ENCODE data around the gene DHDDS. TPM values are rescaled to one million over a fixed set of nuclear protein-coding genes. Genes with fewer than 3 reads are reported as not detected.

The DHDDS gene
- total RNA-seq, 4 donors from 2014 or later, result 67.1 to 146 (median 79.5) TPM

GRCh38 chr1:26410706-26411623, 21.2 kb upstream of the DHDDS start, which contains the start of gene LIN28A:
LIN28A (plus strand) TSS chr1:26410817; CDS start chr1:26410892, 75 bp downstream.
- TF ChIP-seq, protein P1, sequence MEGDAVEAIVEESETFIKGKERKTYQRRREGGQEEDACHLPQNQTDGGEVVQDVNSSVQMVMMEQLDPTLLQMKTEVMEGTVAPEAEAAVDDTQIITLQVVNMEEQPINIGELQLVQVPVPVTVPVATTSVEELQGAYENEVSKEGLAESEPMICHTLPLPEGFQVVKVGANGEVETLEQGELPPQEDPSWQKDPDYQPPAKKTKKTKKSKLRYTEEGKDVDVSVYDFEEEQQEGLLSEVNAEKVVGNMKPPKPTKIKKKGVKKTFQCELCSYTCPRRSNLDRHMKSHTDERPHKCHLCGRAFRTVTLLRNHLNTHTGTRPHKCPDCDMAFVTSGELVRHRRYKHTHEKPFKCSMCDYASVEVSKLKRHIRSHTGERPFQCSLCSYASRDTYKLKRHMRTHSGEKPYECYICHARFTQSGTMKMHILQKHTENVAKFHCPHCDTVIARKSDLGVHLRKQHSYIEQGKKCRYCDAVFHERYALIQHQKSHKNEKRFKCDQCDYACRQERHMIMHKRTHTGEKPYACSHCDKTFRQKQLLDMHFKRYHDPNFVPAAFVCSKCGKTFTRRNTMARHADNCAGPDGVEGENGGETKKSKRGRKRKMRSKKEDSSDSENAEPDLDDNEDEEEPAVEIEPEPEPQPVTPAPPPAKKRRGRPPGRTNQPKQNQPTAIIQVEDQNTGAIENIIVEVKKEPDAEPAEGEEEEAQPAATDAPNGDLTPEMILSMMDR (IDR thresholded peaks at IDR 0.05; ENCODE audit: low read depth), result no peak

GRCh38 chr1:26411624-26412074, 20.5 kb upstream of the DHDDS start:
- TF ChIP-seq, protein P1 (IDR thresholded peaks at IDR 0.05; ENCODE audit: low read depth), result no peak

DNA sequence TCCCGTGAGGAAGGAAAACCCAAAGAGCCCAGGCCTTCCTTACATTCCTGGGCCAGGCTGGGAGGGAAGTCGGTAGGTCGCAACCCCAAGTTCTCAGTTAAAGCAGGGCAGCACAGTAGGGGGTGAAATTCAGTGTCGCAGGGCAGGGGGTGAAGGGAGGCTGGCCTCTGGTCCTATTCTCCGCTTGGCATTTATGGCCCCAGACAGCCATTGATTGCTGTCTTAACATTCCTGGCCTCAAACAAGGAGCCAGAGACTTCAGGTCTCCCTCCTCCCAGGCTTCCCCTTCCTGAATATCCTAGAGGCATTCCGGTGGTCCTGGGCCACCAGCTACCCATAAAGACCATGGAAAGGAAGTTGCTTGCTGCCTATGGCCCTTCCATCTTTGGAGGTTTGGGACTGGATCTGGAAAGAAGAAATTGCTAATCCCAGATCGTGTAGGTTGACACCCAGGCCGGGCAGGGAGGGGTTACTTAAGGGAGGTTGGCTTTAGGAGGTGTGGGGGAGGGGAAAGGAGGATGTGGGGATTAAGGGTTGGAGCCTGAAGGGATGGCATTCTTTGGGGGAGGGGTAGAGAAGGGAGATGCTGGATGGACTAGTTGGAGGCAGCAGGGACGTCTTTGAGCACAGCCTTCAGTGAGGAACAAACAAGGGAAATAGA, 19.8 kb upstream of the DHDDS start:
- TF ChIP-seq, protein P1 (IDR thresholded peaks at IDR 0.05; ENCODE audit: low read depth), result no peak

GRCh38 chr1:26413031-26413430, 19.1 kb upstream of the DHDDS start:
- TF ChIP-seq, protein P1 (IDR thresholded peaks at IDR 0.05; ENCODE audit: low read depth), result no peak

GRCh38 chr1:26417111-26417759, 14.9 kb upstream of the DHDDS start:
- TF ChIP-seq, protein P1 (IDR thresholded peaks at IDR 0.05; ENCODE audit: low read depth), result no peak

GRCh38 chr1:26418865-26419349, 13.2 kb upstream of the DHDDS start:
- TF ChIP-seq, protein P1 (IDR thresholded peaks at IDR 0.05; ENCODE audit: low read depth), result no peak
